ENCODE data around the gene ANK3. TPM values are rescaled to one million over a fixed set of nuclear protein-coding genes. Genes with fewer than 3 reads are reported as not detected.

ANK3 gene
- total RNA-seq, 1 experiment from 2014 or later = 69.6 TPM

GRCh38 chr10:60369547-60369930 lies 20.1 kb downstream of the ANK3 start:
- Mint-ChIP-seq H3K4me3 (no peak overlapping the region), H3K36me3 (no peaks in the 10 kb centered on the region), H3K4me1 (peaks cover 18% of the 10 kb centered on the region), H3K27me3 (ENCODE audit: low read depth) (no peaks in the 10 kb centered on the region), H3K9me3 (no peaks in the 10 kb centered on the region), H3K27ac (no peak overlapping the region)
- ATAC-seq (no peak), DNase-seq (ENCODE audit: low spot score) (no peak)
- ChIA-PET POLR2A (no interaction called here), CTCF (no interaction called here)
- no peak for TF ChIP-seq EMX1 (CRISPR knock-in tag; IDR thresholded peaks at IDR 0.05)
- no peak for TF ChIP-seq ELF4 (CRISPR knock-in tag; IDR thresholded peaks at IDR 0.05; ENCODE audit: low read depth)
- TF ChIP-seq NR3C1 (CRISPR knock-in tag; conservative IDR thresholded peaks at IDR 0.05; ENCODE audit: low read depth) = no peak
- TF ChIP-seq NFYB (CRISPR knock-in tag; conservative IDR thresholded peaks at IDR 0.05; ENCODE audit: low read depth) = no peak
- TF ChIP-seq ZNF396 (CRISPR knock-in tag; IDR thresholded peaks at IDR 0.05; ENCODE audit: borderline replicate concordance) = no peak
- TF ChIP-seq IRF1 (CRISPR knock-in tag; IDR thresholded peaks at IDR 0.05) = no peak
- TF ChIP-seq FOXP1 (CRISPR knock-in tag; IDR thresholded peaks at IDR 0.05; ENCODE audit: borderline replicate concordance) = no peak
- TF ChIP-seq MYBL2 (CRISPR knock-in tag; IDR thresholded peaks at IDR 0.05) = no peak
- TF ChIP-seq ATF1 (CRISPR knock-in tag; IDR thresholded peaks at IDR 0.05) = no peak
- no peak for TF ChIP-seq USF2 (CRISPR knock-in tag; IDR thresholded peaks at IDR 0.05)
- no peak for TF ChIP-seq ATF2 (CRISPR knock-in tag; IDR thresholded peaks at IDR 0.05; ENCODE audit: borderline replicate concordance, low read depth)
- TF ChIP-seq ZNF219 (CRISPR knock-in tag; IDR thresholded peaks at IDR 0.05; ENCODE audit: borderline replicate concordance) = no peak
- no peak for TF ChIP-seq RELA (CRISPR knock-in tag; IDR thresholded peaks at IDR 0.05; ENCODE audit: borderline replicate concordance)
- TF ChIP-seq TP53 (CRISPR knock-in tag; IDR thresholded peaks at IDR 0.05) = no peak
- no peak for TF ChIP-seq E2F4 (CRISPR knock-in tag; IDR thresholded peaks at IDR 0.05; ENCODE audit: borderline replicate concordance, low read depth)
- TF ChIP-seq ZBTB43 (CRISPR knock-in tag; IDR thresholded peaks at IDR 0.05) = no peak
- TF ChIP-seq PRRX2 (CRISPR knock-in tag; IDR thresholded peaks at IDR 0.05) = no peak
- TF ChIP-seq CDX4 (CRISPR knock-in tag; IDR thresholded peaks at IDR 0.05; ENCODE audit: borderline replicate concordance) = no peak
- no peak for TF ChIP-seq GRHL2 (CRISPR knock-in tag; IDR thresholded peaks at IDR 0.05; ENCODE audit: insufficient replicate concordance, severe bottlenecking)
- no peak for TF ChIP-seq CTCF (IDR thresholded peaks at IDR 0.05)

All from WTC11 (cell line).